ENCODE measurements around the gene ZBTB11.

- no peak for TF ChIP-seq CTCF (IDR thresholded peaks at IDR 0.05 in 2 of 3, conservative IDR thresholded peaks at IDR 0.05 in 1 of 3; ENCODE audit: borderline replicate concordance in 1 of 3, insufficient read depth in 1 of 3, low read depth in 2 of 3, low read length in 2 of 3)
- TF ChIP-seq POLR2AphosphoS5 (IDR thresholded peaks at IDR 0.05; ENCODE audit: low read depth, low read length) = no peak
- TF ChIP-seq POLR2A (IDR thresholded peaks at IDR 0.05; ENCODE audit: borderline replicate concordance, extremely low read depth, insufficient read depth, insufficient read length) = no peak
- no peak for TF ChIP-seq CEBPB (IDR thresholded peaks at IDR 0.05; ENCODE audit: low read depth)
- no peak for TF ChIP-seq RAD21 (IDR thresholded peaks at IDR 0.05; ENCODE audit: low read depth)
- no peak for TF ChIP-seq EZH2 (IDR thresholded peaks at IDR 0.05)
- TF ChIP-seq SP1 (IDR thresholded peaks at IDR 0.05; ENCODE audit: low read depth) = no peak
- TF ChIP-seq CBX3 (IDR thresholded peaks at IDR 0.05; ENCODE audit: low read depth) = no peak
- TF ChIP-seq JUND (IDR thresholded peaks at IDR 0.05) = no peak
- TF ChIP-seq EZH2phosphoT487 (IDR thresholded peaks at IDR 0.05; ENCODE audit: borderline replicate concordance) = no peak
- TF ChIP-seq SIN3A (IDR thresholded peaks at IDR 0.05; ENCODE audit: low read depth) = no peak
- no peak for TF ChIP-seq ZNF274 (IDR thresholded peaks at IDR 0.05; ENCODE audit: low read depth, low read length)
- TF ChIP-seq TCF7L2 (IDR thresholded peaks at IDR 0.05; ENCODE audit: borderline replicate concordance, extremely low read depth, insufficient read depth, insufficient read length) = no peak
- TF ChIP-seq, protein P1, sequence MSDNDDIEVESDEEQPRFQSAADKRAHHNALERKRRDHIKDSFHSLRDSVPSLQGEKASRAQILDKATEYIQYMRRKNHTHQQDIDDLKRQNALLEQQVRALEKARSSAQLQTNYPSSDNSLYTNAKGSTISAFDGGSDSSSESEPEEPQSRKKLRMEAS (IDR thresholded peaks at IDR 0.05) = no peak
Observed at GRCh38 chr3:101680466-101680865, 3.5 kb upstream of the ZBTB11 start.
